HG02763 (cell line): ENCODE measurements around the gene KCNJ6.
"Not testable (repeated sequence)": the region's sequence is repeated elsewhere in the genome, so short reads cannot be mapped to it uniquely, and the experiment has no call there.

Experiments
- ATAC-seq: cut with Tn5 transposase; IDR thresholded peaks from one replicate; pipeline ENCODE4 v1.9.1; 2021; ENCODE audit warnings: mild to moderate bottlenecking, moderate library complexity; ENCODE audit not compliant: unreplicated experiment

The KCNJ6 gene

DNA sequence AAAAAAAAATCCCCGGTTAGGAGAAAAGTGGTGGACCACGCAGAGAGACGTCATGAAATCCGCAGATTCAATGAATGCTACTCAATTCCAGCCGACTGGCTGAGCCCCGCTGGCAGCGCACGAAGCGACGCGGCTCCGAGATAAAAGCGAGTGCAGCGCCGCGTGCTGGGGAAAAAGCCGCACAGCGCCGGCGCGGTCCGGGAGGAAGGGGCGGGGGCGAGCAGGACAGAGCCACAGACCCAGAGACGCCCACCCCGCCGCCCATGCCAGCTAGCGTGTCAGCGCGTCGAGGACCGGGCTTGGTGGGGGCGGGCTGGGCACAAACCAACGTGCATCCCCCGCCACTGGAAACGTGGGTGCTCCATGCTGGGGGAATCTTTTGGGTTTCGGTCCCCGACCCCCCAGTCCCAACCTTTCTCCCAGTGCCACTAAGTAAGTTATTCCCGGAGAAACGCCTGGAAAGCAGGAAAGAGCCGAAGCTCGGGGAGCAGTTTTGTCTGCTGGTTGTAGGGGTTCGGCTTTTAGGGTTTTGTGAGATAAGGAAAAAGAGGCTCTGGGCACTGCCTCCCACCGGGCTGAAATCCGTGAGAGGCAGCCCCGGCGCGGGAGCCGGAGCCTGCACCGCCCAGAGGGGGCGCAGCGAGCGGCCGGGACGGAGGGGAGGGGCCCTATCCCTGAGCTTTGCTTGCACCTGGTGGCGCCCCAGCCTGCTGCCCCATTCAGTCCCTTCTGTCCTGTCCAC, at the start of gene KCNJ6:
Gene KCNJ6 (minus strand): TSS at position 148 of the 742 bp plus-strand sequence. CDS start 75,775 bp downstream, outside the sequence.
- ATAC-seq, result no peak

DNA sequence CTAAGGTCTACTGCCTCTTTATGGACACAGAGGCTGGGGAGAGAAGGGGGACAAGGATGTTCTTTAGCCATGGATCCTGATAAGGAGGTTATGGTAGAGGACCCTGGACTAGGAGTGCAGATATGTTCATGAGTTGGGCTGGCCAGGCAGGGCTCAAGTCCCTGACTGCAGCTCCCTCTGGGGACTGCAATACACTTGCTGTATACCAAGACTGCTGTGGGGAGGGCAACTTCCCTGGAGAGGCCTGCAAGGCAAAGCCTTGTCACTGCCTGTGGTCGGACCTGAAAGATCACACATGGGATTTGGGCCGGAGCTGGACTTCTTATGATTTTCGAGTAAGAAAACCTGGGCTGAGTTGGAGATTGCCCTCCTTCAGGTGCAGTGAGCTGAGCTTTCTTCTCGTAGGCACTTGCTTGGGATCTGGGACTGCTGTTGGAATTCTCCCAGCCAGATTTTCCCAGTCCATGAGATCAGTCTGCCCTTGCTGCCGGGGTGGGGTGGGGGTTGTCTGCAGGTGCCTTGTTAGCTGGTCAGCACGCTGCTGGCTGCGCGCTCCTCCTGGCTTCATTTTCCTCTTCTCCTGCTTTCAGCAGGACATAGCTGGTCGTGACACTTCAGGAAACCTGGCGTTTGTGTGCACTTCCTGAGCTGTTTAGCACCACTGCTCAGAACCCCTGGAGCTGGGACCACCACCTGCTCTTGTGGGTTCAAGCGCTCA, 49.0 kb upstream of the KCNJ6 start:
- ATAC-seq, result no peak

- ATAC-seq, result no peak
Observed at GRCh38 chr21:37958537-37958936, 42.3 kb upstream of the KCNJ6 start.

GRCh38 chr21:37956772-37957171, 40.5 kb upstream of the KCNJ6 start:
- no peak for ATAC-seq

DNA sequence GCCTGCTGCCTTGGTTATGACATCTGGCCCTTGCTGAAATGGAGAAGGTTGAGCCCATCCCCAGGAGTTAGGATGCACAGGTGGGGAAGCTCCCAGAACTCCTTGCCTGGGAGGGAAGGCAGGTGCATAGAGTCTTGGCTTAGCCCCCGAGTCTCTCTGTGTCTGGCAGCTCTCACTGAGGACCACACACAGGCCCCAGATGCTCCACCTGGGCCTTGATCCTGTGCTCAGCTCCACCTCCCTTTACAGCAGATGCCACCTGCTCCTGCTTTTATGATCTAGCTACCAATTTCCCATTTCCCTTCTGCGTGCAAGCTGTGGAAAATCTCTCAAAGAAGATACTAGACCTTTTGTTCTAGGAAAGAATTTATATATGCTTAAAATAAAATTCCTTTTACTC, 28.8 kb upstream of the KCNJ6 start:
- ATAC-seq, result no peak

GRCh38 chr21:37944496-37944895, 28.2 kb upstream of the KCNJ6 start:
- ATAC-seq, result no peak

GRCh38 chr21:37940691-37941090, 24.4 kb upstream of the KCNJ6 start:
- ATAC-seq, result no peak

GRCh38 chr21:37939838-37940237, 23.6 kb upstream of the KCNJ6 start:
- no peak for ATAC-seq

DNA sequence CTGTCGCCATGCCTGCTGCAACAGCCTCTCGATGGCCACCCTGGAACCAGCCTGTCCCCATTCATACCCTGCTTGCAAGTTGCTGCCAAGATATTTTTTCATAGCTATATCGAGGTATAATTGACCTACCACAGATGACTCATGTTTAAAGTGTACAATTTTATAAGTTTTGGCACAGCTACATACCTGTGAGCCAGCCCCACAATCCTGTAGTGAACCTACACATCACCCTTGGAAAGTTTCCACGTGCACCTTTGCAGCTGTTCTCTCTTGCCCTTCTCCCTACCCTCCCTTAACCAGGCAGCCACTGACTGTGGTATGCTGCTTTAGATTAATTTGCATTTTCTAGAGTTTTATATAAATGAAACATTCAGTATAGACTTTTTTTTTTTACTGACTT, 23.0 kb upstream of the KCNJ6 start:
- ATAC-seq, result no peak

DNA sequence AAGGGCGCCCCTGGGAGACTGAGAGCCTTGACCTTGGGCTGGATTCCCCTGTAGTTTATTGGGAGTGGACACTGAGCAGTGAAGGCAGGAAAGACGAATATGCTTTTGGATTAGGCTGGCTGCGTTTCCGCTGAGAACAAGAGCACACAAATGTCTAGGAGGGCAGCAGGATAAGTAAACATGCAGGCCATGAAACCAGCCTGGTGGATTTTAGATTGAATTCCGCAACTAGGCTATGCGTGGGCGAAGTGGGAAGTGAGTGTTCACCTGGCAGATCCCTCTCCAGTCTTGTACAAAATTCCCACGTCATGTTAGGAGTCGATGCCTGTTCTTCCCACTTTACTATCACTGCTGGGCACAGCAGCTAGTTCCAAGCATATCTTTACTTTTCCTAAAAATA, 21.4 kb upstream of the KCNJ6 start:
- ATAC-seq, result no peak

DNA sequence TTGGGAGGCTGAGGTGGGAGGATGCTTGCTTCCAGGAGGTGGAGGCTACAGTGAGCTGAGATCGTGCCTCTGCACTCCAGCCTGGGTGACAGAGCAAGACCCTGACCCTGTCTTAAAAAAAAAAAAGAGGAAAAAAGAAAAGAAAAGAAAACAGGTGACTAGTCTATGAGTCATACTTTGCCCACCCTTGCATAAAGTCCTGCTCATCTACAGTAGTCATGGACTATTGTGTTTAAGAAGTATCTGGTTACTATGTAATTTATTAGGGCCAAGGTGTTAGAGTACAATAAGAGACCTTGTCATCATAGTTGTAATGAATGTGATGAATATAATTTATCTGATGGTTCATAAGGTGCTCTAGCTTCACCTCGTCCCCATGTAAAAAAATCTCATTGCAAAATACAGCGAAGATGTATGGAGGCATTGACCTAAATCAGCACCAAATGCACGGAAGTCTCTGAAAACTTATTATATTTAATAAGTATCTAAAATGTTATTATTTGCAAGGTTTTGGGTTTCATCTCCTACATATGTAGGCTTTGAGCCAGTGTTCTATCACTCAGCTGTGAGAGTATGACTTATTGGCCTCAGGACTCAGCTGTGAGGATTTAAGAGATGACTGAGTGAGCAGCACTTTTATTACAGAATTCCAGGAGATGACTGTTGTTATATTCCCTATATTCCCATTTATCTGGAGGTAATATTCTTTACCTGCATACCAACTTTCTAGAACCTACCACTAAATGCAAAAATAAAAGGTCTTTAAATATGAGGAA, 19.9 kb upstream of the KCNJ6 start:
- ATAC-seq, result no peak

DNA sequence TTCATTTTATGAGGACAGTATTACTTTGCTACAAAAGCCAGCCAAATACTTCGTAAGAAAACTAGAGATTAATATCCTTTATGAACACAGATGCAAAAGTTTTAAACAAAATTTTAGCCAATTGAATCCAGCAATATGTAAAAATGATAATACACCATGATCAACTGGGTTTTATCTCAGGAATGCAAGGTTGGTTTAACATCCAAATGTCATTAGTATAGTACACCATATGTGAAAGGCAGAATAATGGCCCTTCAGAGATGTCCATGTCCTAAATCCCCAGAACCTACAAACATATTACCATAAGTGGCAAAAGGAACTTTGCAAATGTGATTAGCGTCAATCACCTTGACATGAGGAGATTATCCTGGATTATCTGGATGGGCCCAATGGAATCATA, 16.7 kb upstream of the KCNJ6 start:
- no peak for ATAC-seq

DNA sequence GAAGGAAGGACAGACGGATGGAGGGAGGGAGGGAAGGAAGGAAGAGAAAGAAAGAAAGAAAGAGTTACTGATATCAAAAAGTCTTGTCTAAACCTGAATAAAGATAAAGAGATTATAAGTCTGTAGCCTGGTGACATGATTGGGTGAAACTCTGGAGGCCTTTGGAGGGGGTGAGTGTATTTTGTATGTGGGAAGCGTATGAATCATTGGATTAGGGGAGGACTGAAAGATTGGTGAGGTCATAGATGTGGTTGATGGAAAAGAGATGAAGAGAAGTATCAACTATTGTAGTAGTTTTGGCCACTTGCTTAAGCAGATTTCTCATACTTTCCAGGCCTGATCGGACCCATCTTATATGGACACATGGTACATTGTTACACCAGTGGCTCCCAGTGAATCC, 11.5 kb upstream of the KCNJ6 start:
- ATAC-seq, result no peak

DNA sequence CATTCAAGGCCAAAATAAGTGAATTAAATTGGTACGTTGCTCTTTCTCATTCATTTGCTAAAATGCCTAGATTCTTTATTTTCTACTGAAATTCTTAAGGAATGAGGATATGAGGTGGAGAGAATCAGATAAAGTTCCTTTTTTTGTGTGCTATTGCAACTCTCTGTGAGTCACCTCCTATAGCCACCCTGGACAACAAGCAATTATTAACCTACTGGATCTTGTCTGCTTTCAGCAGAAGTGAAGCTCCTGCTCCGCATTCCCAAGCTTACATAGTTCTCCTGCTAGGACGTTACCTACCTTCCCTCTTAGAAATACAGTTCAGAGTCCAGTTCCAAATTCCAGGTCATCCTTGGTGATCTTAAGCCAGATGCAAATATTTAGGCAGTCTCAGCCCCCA, 4.8 kb upstream of the KCNJ6 start:
- ATAC-seq, result no peak

DNA sequence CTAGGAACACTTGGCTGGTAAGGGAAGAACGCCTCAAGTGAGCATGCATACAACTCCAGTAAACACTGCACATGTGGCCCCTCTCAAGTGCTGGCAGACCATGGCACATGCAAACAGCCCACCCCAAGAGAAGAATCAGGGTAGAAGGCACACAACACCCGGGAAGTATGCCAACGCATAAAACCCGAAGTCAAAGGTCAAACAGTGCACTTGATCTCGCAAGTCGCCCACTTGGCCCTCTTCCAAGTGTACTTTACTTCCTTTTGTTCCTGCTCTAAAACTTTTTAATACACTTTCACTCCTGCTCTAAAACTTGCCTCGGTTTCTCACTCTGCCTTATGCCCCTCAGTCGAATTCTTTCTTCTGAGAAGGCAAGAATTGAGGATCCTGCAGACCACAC, 4.0 kb upstream of the KCNJ6 start:
- not testable (repeated sequence) for ATAC-seq

DNA sequence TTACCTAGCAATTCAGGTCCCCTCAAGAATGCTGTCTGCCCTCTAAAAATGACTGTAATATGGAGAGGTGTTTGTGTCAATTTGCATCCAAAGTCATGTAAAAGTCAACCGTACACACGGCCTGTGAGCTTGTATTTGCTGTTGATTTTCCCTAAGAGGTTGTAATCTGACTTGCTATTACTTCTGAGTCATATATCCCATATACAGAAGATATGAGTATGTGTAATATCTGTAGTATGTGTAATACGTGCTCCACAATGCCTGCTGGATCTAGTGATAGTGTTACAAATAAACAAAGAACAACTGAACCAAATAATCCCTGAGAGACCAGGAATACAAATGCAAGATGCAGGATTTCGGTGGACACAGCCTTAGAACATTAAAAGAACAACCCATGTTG, 1.4 kb upstream of the KCNJ6 start:
- no peak for ATAC-seq

GRCh38 chr21:37915941-37916309, 332 bp downstream of the KCNJ6 start:
- no peak for ATAC-seq

DNA sequence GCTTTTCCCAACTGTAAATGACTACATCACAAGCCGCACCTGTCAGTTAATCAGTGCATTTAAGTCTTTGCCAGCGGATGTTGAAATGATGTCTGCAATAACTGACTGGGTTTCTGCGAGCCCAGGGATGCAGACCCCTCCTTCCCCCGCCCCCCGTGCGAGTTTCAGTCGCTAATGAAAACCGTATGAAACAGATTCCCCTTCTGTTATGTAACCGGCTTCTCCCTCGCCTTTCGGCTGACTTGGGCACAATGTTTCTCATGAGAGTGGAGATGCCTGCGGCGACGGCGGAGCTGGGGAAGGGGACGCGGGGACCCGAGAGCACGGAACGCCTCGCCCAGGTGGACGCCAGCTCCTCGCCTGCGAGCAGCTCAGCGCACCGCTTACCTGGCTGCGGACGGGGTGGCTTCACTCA, 753 bp downstream of the KCNJ6 start:
- ATAC-seq, result no peak

DNA sequence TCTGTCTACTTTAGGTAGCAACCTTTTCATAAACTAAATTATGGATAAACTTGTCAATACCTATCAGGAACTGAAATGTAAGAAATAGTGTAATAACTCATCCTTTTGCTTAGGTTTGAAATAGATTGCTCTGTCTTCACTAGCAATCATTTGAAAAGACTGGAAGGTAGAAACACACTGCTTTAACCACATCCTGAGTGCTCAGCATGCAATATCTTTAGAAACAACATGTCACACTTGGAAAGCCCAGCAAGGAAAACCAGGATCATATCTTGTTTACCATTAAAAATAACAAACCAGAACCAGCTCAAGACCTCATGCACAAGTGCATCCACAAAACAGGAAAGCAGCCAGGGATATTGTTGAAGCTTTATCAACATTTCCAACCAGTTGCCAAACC, 3.6 kb downstream of the KCNJ6 start:
- ATAC-seq, result no peak

DNA sequence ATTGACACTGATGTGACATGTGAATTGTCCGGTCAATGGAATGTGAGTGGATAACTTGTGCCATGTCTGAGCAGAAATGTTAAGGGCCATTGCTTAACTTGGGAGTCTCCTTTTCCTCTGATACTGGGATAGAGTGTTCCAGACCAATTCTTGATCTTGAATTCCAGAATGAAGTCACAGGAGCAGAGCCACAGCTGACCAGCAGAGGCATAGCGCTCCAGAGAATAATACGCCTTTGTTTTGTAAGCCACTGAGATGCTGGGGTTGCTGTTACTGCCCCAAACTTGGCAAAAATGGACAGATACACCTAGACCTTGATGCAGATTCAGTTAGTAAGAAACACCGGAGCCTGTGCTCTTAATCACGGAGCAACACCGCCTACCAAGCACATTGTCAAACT, 6.3 kb downstream of the KCNJ6 start:
- no peak for ATAC-seq

DNA sequence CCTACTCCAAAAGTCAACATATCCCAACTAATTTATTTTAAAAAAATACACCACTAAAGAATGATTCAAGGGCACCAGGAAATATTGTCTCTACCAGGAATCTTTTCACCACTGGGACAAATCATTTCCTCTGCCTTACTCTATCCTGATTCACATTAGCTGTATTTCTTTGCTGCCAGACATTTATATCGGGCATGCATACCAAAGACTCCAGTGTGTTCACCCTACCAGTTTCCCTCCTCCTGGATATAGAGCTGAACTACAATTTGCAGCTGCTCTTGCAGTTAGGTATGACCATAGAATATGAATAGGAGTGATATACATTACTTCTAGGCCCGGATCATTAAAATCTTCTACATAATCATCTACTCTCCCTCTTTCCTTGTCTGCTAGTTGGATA, 7.6 kb downstream of the KCNJ6 start:
- no peak for ATAC-seq

DNA sequence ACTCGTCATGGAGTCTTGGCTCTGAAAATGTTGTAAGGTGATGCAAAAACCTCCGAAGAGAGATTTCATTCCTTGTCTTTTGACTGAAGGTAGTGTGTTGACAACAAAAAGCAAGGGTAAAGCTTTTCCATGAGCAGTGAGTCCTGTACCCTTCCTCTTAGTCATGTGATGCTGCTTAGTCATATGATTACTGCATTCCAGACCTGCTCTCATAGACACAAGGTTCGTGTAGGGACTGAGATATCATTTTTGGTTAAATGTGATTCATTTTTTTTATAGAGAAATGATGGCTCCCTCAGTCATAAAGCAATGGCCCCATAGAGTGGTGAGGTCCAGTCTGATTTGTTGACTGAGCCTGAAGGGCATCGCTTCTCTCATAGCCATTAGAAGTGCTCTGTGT, 9.2 kb downstream of the KCNJ6 start:
- ATAC-seq, result no peak
